BE2C (cell line): Measurements from ENCODE around the gene ARHGEF4.

Experiments
- DNase-seq: peaks from one replicate; pipeline ENCODE4 v3.0.0-alpha.2; 2020
- H3K27me3 ChIP-seq: fragments of 250-450 bp; sonication (Bioruptor Pico); 2 replicates; pipeline ENCODE4 v1.5.1; 2020; ENCODE audit warnings: mild to moderate bottlenecking
- H3K36me3 ChIP-seq: fragments of 250-450 bp; sonication (Bioruptor Pico); 2 replicates; pipeline ENCODE4 v1.5.1; 2020; ENCODE audit warnings: mild to moderate bottlenecking
- H3K4me1 ChIP-seq: fragments of 250-450 bp; sonication (Bioruptor Pico); 2 replicates; pipeline ENCODE4 v1.5.1; 2020
- H3K4me3 ChIP-seq: 2 replicates; pipeline ENCODE4 v1.5.1; 2011; ENCODE audit warnings: low read depth, low read length
- H3K9me3 ChIP-seq: fragments of 250-450 bp; sonication (Bioruptor Pico); 2 replicates; pipeline ENCODE4 v1.5.1; 2020
- TF ChIP-seq, protein P1 (sequence below): IDR thresholded peaks from 2 replicates; pipeline ENCODE4 v1.5.1; 2012; ENCODE audit warnings: mild to moderate bottlenecking, low read depth, low read length

The ARHGEF4 gene

DNA sequence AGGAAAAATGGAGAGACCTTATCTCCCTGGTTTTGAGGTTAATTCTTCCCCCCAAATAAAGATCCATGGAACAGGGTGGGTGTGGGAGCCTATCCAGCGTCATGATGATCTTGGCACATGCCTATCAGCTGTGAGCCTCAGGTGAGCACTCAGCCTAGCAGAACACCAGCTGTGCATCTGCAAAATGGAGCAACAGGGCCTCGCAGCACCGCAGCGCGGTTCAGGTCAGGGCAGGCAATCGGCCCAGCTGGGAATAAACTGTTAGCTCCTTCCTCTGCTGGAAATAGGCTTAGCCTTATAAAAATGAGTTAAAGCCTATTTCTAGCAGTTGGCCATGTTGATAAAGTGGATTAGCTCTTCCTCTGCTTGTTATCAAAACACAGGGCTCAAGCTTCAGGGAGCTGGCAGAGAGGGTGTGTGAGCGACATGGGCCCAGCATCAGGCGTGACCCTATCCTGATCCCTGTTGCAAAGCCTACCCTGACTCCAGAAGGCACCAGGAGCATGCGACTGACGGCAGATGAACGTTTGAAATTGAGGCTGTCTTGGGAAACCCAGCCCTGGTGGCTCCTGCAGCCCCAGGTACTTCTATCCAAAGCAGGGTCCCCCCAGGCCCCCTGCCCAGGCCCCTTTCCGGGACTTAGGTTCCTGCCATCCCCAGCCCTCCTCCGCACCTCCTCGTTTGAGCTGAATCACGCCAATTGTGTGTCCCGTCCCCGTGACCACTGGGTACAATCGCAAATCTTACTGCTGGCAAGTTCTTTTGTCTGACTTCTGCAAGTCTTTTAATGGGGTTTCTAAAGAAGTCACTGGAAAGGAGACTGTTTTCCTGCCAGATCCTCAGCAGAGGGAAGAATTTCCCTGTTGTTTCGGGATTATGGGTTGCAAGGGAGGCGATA is 35.4 kb downstream of the ARHGEF4 start:
- no peaks in the 10 kb centered on the region for H3K9me3 ChIP-seq
- H3K4me3 ChIP-seq = no peak overlapping the region
- H3K27me3 ChIP-seq = no peaks in the 10 kb centered on the region
- DNase-seq = no peak
- TF ChIP-seq, protein P1, sequence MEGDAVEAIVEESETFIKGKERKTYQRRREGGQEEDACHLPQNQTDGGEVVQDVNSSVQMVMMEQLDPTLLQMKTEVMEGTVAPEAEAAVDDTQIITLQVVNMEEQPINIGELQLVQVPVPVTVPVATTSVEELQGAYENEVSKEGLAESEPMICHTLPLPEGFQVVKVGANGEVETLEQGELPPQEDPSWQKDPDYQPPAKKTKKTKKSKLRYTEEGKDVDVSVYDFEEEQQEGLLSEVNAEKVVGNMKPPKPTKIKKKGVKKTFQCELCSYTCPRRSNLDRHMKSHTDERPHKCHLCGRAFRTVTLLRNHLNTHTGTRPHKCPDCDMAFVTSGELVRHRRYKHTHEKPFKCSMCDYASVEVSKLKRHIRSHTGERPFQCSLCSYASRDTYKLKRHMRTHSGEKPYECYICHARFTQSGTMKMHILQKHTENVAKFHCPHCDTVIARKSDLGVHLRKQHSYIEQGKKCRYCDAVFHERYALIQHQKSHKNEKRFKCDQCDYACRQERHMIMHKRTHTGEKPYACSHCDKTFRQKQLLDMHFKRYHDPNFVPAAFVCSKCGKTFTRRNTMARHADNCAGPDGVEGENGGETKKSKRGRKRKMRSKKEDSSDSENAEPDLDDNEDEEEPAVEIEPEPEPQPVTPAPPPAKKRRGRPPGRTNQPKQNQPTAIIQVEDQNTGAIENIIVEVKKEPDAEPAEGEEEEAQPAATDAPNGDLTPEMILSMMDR = no peak
- no peaks in the 10 kb centered on the region for H3K4me1 ChIP-seq
- H3K36me3 ChIP-seq = no peaks in the 10 kb centered on the region

DNA sequence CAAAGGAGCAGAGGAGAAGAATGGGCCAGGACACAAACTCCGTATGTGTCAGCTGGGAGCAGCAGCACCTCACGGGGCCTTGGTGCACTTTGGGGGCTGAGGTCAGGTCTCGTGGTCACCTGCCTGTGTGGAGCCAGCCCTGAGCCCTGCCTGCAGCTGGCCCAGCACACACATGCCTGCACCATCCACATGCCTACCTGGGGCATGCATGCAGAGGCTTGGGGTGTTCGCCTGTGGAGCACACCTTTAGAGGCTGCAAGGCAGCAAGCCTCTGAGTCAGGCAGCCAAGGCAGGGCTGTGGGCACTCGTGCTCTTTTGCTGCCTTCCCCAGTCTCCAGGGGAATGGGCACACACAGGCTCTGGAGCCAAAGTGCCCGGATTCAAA is 36.0 kb downstream of the ARHGEF4 start:
- TF ChIP-seq, protein P1 = no peak
- no peaks in the 10 kb centered on the region for H3K27me3 ChIP-seq
- no peaks in the 10 kb centered on the region for H3K36me3 ChIP-seq
- H3K9me3 ChIP-seq = no peaks in the 10 kb centered on the region
- H3K4me3 ChIP-seq = no peak overlapping the region
- no peak for DNase-seq
- H3K4me1 ChIP-seq = no peaks in the 10 kb centered on the region

DNA sequence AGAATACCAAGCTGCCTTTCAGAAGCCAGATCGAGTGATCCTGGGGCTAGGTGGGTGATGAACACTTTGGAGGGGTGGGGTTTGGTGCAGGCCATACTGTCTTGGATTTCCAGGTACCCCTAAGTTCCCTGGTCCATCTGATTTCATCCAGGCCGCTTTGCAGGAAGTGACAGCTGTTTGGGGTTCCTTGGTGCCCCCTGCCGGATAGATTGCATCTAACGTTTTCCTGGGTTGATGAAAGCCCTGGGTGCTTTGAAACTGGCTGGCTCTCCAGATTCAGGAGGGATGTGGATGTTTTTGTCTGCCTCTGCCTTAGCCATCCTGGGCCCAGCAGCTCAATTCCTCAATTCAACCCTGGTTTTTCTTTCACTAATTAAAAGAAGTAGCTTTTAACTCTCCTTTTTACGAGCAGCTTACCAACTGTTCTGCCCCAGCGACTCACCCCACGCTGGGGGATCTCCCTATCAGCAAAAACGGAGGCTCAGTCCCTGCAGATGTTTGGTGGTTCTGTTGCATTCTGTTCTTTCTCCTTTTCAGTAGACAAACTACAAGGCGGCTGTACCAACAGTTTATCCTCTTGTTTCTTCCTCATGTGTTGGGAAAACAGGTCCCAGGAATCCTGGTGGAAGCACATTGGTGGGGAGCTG is 37.1 kb downstream of the ARHGEF4 start:
- H3K9me3 ChIP-seq = no peaks in the 10 kb centered on the region

DNA sequence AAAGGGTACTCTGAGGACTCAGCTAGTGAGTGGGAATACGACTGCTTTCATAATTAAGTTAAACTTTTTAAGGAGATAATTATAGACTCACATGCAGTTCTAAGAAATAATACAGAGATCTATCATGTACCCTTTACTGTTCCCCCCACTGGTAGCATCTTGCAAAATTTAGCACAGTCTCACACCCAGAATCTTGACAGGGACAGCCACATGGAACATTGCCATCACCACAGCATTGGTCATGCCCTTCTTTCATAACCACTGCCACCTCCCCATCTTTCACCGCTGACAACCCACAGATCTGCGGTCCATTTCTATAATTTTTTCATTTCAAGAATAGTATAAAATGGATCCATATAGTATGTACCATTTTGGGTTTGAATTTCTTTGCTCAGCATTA is 37.8 kb downstream of the ARHGEF4 start:
- TF ChIP-seq, protein P1 = no peak
- Histone ChIP-seq H3K4me1 (no peaks in the 10 kb centered on the region), H3K9me3 (no peaks in the 10 kb centered on the region), H3K4me3 (no peak overlapping the region), H3K36me3 (no peaks in the 10 kb centered on the region), H3K27me3 (no peaks in the 10 kb centered on the region)
- DNase-seq = no peak

More for the DNA sequence above, 37.1 kb downstream of the ARHGEF4 start:
- Histone ChIP-seq H3K4me3 (no peak overlapping the region), H3K4me1 (no peaks in the 10 kb centered on the region), H3K36me3 (no peaks in the 10 kb centered on the region), H3K27me3 (no peaks in the 10 kb centered on the region)
- peak; percentile 64 for DNase-seq
- TF ChIP-seq, protein P1 = peak; percentile 67

DNA sequence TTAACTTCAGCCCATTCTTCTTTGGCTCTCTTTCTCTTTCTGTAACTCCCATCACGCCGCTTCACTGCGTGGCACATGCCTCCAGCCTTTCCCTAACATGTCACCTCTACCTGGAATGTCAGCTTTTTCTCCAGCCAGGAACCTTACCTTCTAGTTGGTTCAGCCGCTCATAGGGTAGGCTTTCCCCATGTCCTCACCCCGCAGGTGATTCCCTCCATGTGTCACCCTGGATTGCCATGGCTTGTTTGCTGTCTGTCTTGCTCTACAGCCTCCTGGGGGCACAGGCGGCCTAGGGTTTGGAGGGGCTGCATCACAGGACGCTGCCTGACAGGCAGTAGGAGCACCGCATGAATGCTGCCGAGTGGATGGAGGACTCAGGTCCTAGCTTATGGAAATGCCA is 39.2 kb downstream of the ARHGEF4 start:
- no peak for DNase-seq
- H3K4me1 ChIP-seq = no peaks in the 10 kb centered on the region
- no peaks in the 10 kb centered on the region for H3K36me3 ChIP-seq
- no peaks in the 10 kb centered on the region for H3K27me3 ChIP-seq
- H3K9me3 ChIP-seq = no peaks in the 10 kb centered on the region
- TF ChIP-seq, protein P1 = no peak
- H3K4me3 ChIP-seq = no peak overlapping the region

DNA sequence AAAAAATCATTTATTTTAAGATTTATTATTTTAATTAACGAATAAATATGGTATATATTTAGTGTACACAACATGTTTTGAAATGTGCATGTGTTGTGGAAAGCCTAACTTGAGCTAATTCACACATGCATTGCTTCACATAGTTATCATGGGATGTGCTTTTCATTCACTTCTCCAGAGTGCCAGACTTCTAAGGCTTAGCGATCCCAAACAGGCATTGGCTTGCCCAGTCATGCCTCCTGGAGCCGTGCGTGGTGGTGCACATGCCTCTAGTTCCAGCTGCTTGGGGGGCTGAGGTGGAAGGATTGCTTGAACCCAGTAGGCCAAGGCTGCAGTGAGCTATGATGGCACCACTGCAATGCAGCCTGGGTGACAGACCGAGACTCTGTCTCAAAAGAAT is 40.5 kb downstream of the ARHGEF4 start:
- no peaks in the 10 kb centered on the region for H3K9me3 ChIP-seq
- H3K27me3 ChIP-seq = no peaks in the 10 kb centered on the region
- TF ChIP-seq, protein P1 = no peak
- no peaks in the 10 kb centered on the region for H3K36me3 ChIP-seq
- no peak for DNase-seq
- H3K4me3 ChIP-seq = no peak overlapping the region
- no peaks in the 10 kb centered on the region for H3K4me1 ChIP-seq
